ENCODE measurements around the gene DNAJC7.

DNAJC7 gene

GRCh38 chr17:41956522-41956921, 60.7 kb downstream of the DNAJC7 start:
- no peak for TF ChIP-seq CTCF (IDR thresholded peaks at IDR 0.05; ENCODE audit: extremely low read depth, insufficient read depth, missing control alignments)

GRCh38 chr17:41948762-41949460, 68.3 kb downstream of the DNAJC7 start:
- in situ Hi-C loops (cut with MboI; ENCODE audit: low pct_unique_long_range_greater_than_20kb, low sequenced_read_pairs, unreplicated experiment): no loop called here
- TF ChIP-seq CTCF (IDR thresholded peaks at IDR 0.05; ENCODE audit: extremely low read depth, insufficient read depth, missing control alignments): no peak
- no peak for DNase-seq (ENCODE audit: low spot score)

More at GRCh38 chr17:41956522-41956921, 60.7 kb downstream of the DNAJC7 start:
- no peak for DNase-seq (ENCODE audit: low spot score)
- in situ Hi-C loops (cut with MboI; ENCODE audit: low pct_unique_long_range_greater_than_20kb, low sequenced_read_pairs, unreplicated experiment): no loop called here

- no peak for DNase-seq (ENCODE audit: low spot score)
- in situ Hi-C loops (cut with MboI; ENCODE audit: low pct_unique_long_range_greater_than_20kb, low sequenced_read_pairs, unreplicated experiment): no loop called here
Observed at GRCh38 chr17:41944943-41945342, 72.3 kb downstream of the DNAJC7 start.

GRCh38 chr17:41943492-41943891, 73.7 kb downstream of the DNAJC7 start:
- in situ Hi-C loops (cut with MboI; ENCODE audit: low pct_unique_long_range_greater_than_20kb, low sequenced_read_pairs, unreplicated experiment): no loop called here
- no peak for TF ChIP-seq CTCF (IDR thresholded peaks at IDR 0.05; ENCODE audit: extremely low read depth, insufficient read depth, missing control alignments)
- DNase-seq (ENCODE audit: low spot score): no peak

More at GRCh38 chr17:41944943-41945342, 72.3 kb downstream of the DNAJC7 start:
- TF ChIP-seq CTCF (IDR thresholded peaks at IDR 0.05; ENCODE audit: extremely low read depth, insufficient read depth, missing control alignments): no peak

DNA sequence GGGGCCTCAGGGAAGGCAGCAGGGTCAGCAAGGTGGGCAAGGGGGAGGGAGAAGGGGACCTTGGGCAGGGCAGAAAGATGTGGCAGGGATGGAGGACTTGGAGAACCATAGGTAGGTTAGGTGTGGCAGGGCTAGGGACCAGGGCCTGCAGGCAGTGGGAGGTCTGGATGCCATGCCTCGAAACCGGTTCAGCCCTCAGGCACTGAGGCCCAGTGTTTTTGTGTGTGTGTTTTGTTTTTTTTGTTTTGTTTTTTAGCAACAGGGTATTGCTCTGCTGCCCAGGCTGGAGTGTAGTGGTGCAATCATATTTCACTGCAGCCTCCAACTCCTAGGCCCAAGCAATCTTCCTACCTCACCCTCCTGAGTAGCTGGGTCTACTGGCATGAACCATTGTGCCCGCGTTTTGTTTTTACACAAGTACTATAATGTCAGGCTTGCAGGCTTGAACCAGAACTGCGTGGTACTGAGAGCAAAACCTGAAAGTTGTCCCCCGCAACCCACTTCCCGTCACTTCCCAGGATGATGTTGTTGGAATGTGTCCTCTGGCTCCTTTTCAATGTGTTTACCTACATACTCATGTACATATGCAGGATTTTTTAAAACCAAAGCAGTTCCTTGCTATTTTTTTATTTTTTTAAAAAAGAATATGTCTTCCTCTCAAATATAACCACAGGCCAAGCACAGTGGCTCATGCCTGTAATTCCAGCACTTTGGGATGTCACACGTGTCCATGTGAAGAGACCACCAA, 74.4 kb downstream of the DNAJC7 start:
- TF ChIP-seq CTCF (IDR thresholded peaks at IDR 0.05; ENCODE audit: extremely low read depth, insufficient read depth, missing control alignments): no peak
- in situ Hi-C loops (cut with MboI; ENCODE audit: low pct_unique_long_range_greater_than_20kb, low sequenced_read_pairs, unreplicated experiment): no loop called here
- no peak for DNase-seq (ENCODE audit: low spot score)

DNA sequence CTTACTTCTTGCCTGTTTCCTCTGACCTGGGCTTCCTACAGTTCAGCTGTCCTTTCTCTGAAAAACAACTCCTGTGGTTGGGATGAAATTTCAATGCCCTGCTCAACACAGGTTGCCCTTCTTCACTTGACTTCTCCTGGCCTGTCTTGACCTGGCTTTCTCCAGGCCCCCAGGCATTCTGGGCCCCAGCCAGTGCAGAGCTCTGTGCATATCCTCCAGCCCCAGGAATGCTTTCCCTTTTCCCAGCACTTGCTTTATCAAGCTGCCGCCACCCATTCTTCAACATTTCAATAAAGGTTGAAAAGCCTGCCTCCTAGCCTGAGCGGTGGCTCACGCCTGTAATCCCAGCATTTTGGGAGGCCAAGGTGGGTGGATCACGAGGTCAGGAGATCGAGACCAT, 76.1 kb downstream of the DNAJC7 start:
- DNase-seq (ENCODE audit: low spot score): no peak
- in situ Hi-C loops (cut with MboI; ENCODE audit: low pct_unique_long_range_greater_than_20kb, low sequenced_read_pairs, unreplicated experiment): no loop called here
- no peak for TF ChIP-seq CTCF (IDR thresholded peaks at IDR 0.05; ENCODE audit: extremely low read depth, insufficient read depth, missing control alignments)

Data from GM13977 (cell line).